ENCODE measurements around the gene SKI. TPM values are rescaled to one million over a fixed set of nuclear protein-coding genes. Genes with fewer than 3 reads are reported as not detected.

SKI gene
- total RNA-seq, 2 experiments from 2014 or later: 41.2 to 41.4 TPM

DNA sequence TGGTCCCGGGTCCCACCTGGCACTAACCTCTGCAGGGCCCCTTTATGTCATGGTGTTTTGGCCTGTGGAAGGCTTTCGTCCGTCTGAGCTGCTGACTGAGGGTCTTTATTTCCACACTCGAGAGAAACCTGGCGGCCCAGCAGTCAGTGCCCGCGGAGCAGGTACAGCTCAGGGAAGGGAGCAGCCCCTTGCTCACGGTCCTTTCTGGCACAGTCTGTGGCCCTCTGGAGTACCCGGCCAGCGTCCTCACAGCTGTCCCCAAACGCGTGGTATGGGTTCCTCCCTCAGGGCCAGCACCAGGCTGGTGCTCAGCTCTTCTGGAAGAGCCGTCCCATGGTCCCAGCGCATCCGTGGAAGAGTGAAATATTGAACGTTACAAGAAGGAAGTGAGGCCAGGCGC lies 24.3 kb downstream of the SKI start:
- Mint-ChIP-seq H3K9me3 (ENCODE audit: insufficient read depth) (peaks cover 7% of the 10 kb centered on the region), H3K27ac (peak overlapping the region; percentile 70), H3K27me3 (ENCODE audit: low read depth) (no peaks in the 10 kb centered on the region), H3K36me3 (ENCODE audit: low read depth) (peaks cover 41% of the 10 kb centered on the region), H3K4me3 (peak overlapping the region; percentile 22), H3K4me1 (ENCODE audit: low read depth) (peaks cover 14% of the 10 kb centered on the region)
- CTCF ChIA-PET: no interaction called here
- ATAC-seq (no peak), DNase-seq (no peak)
- POLR2A ChIA-PET: interaction anchor here (0.8 kb wide), 1 partner anchor 10 kb away, joined by 3 read pairs; no protein-coding TSS in a partner anchor

DNA sequence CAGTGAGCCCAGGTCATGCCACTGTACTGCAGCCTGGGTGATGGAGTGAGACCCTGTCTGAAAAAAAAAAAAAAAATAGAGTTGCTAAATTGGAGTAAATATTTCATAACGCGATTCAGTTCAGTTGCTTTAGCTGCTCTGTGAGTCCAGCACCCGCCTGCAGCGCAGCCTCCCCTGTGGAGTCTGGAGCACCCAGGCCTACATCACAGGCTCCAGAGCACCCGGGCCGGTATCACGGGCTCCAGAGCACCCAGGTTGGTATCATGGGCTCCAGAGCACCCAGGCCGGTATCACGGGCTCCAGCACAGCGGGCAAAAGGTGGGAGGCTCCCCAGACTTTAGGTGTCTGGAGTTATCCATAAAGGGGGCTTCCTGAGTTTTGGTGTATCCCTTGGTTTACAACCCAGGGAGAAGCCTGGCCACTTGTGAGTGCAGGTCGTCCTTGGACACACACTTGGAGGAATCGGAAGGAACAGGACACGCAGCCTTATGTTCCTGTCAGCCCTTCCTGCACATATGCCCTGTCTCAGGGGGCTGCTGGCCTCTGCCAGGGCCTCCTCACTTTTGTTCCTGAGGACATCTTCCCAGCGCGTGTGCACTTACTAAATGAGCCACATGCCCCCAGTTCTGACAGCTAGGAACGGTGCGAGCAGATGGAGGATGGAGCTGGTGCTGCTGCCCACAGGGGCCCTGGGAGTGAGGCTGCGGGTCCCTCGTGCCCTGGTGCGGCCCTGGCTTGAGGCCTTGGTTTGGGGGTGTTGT lies 25.1 kb downstream of the SKI start:
- ChIA-PET CTCF (no interaction called here), POLR2A (interaction anchor here (0.8 kb wide), 1 partner anchor 11 kb away, joined by 3 read pairs; no protein-coding TSS in a partner anchor)
- peaks cover 12% of the 10 kb centered on the region for H3K9me3 Mint-ChIP-seq (ENCODE audit: insufficient read depth)
- no peaks in the 10 kb centered on the region for H3K27me3 Mint-ChIP-seq (ENCODE audit: low read depth)
- DNase-seq (no peak), ATAC-seq (no peak)
- peaks cover 46% of the 10 kb centered on the region for H3K36me3 Mint-ChIP-seq (ENCODE audit: low read depth)
- no peak overlapping the region for H3K4me3 Mint-ChIP-seq
- H3K4me1 Mint-ChIP-seq (ENCODE audit: low read depth): peaks cover 20% of the 10 kb centered on the region
- H3K27ac Mint-ChIP-seq: peak overlapping the region; percentile 70

DNA sequence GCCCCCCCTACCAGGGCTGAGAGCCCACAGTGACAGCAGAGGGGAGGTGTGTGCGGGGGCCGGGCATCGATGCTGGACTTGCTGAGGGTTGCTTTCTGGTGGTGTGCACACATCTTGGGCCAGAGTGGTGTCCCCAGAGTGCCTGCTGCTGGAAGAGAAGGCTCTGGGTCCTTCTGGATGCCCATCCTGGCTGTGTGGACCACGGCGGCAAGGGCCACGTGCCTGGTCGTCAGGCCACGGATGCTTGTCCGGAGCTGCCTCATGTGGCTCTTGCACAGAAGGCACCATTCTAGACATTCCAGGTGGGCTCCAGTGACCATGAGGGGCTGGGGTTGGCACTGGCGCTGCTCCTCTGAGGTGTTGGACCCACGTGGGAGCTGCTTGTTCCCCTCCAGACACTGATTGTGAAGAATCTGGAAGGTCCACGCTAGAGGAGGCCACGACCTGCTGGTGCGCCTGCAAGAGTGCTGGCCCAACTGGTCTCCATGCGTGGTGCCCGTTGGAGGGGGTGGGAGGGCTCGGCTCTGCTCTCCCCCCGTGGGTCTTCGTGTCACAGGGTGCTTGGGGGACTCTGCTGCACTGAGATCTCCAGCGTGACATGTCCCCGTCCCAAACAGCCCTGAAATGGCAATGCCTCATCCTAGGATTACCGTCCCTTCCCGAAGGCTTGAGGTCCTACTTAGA lies 25.8 kb downstream of the SKI start:
- ChIA-PET CTCF (no interaction called here), POLR2A (no interaction called here)
- ATAC-seq (no peak), DNase-seq (no peak)
- no peaks in the 10 kb centered on the region for H3K27me3 Mint-ChIP-seq (ENCODE audit: low read depth)
- H3K27ac Mint-ChIP-seq: peak overlapping the region; percentile 70
- H3K4me1 Mint-ChIP-seq (ENCODE audit: low read depth): peaks cover 23% of the 10 kb centered on the region
- H3K4me3 Mint-ChIP-seq: no peak overlapping the region
- peaks cover 13% of the 10 kb centered on the region for H3K9me3 Mint-ChIP-seq (ENCODE audit: insufficient read depth)
- peaks cover 50% of the 10 kb centered on the region for H3K36me3 Mint-ChIP-seq (ENCODE audit: low read depth)

DNA sequence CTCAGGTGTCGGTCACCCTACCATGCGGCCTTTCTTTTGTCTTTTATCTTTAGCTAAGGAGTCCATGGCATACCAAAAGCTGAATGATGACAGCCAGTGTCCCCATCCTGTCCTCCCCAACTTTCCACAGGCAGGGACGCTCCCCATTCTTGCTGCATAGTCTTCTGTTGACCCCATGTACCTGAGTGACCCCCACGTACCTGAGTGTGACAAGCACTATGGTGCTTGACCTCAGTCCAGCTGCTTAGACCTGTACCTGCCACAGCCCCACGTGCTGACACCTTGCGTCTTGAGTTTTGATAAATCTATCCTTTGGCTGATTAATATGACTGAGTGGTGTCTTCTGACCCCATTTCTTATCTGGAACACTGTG lies 26.9 kb downstream of the SKI start:
- H3K27ac Mint-ChIP-seq: no peak overlapping the region

DNA sequence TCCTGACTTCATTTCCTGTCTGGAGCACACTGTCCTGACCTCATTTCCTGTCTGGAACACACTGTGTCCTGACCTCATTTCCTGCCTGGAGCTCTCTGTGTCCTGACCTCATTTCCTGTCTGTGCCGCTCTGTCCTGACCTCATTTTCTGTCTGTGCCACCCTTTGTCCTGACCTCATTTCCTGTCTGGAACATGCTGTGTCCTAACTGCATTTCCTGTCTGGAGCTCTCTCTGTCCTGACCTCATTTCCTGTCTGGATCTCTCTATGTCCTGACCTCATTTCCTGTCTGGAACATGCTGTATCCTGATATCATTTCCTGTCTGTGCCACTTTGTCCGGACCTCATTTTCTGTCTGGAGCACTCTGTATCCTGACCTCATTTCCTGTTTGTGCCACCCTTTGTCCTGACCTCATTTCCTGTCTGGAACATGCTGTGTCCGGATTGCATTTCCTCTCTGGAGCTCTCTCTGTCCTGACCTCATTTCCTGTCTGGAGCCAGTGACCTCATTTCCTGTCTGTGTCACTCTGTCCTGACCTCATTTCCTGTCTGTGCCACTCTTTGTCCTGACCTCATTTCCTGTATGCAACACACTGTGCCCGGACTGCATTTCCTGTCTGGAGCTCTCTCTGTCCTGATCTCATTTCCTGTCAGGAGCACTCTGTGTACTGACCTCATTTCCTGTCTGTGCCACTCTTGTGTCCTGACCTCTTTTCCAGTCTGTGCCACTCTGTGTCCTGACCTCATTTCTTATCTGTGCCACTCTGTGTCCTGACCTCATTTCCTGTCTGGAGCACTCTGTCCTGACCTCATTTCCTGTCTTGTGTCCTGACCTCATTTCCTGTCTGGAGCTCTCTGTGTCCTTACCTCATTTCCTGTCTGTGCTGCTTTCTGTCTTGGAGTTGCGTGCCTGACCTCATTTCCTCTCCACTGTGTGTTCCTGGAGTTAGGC lies 27.6 kb downstream of the SKI start:
- DNase-seq (peak; percentile 88), ATAC-seq (peak; percentile 68)
- POLR2A ChIA-PET: interaction anchor here (0.6 to 2.2 kb wide), 14 partner anchors 9 to 136 kb away, joined by 3 to 36 read pairs (median 5); partner anchors contain the start of genes FAAP20, MORN1 and RER1
- Mint-ChIP-seq H3K4me1 (ENCODE audit: low read depth) (peaks cover 30% of the 10 kb centered on the region), H3K27me3 (ENCODE audit: low read depth) (no peaks in the 10 kb centered on the region), H3K36me3 (ENCODE audit: low read depth) (peaks cover 58% of the 10 kb centered on the region), H3K9me3 (ENCODE audit: insufficient read depth) (peaks cover 13% of the 10 kb centered on the region), H3K27ac (no peak overlapping the region), H3K4me3 (no peak overlapping the region)
- CTCF ChIA-PET: interaction anchor here (1.1 to 1.9 kb wide), 4 partner anchors 18 to 61 kb away, joined by 3 to 5 read pairs (median 4); partner anchors contain the start of gene FAAP20

More for the DNA sequence above, 26.9 kb downstream of the SKI start:
- Mint-ChIP-seq H3K9me3 (ENCODE audit: insufficient read depth) (peaks cover 13% of the 10 kb centered on the region), H3K4me3 (no peak overlapping the region), H3K36me3 (ENCODE audit: low read depth) (peaks cover 57% of the 10 kb centered on the region), H3K27me3 (ENCODE audit: low read depth) (no peaks in the 10 kb centered on the region), H3K4me1 (ENCODE audit: low read depth) (peaks cover 29% of the 10 kb centered on the region)
- ATAC-seq: no peak
- ChIA-PET POLR2A (interaction anchor here (0.7 to 2.2 kb wide), 10 partner anchors 16 to 136 kb away, joined by 3 to 36 read pairs (median 6); partner anchors contain the start of genes FAAP20, MORN1 and RER1), CTCF (interaction anchor here (1.1 to 1.7 kb wide), 2 partner anchors 18 to 60 kb away, joined by 4 read pairs; partner anchors contain the start of gene FAAP20)
- no peak for DNase-seq

DNA sequence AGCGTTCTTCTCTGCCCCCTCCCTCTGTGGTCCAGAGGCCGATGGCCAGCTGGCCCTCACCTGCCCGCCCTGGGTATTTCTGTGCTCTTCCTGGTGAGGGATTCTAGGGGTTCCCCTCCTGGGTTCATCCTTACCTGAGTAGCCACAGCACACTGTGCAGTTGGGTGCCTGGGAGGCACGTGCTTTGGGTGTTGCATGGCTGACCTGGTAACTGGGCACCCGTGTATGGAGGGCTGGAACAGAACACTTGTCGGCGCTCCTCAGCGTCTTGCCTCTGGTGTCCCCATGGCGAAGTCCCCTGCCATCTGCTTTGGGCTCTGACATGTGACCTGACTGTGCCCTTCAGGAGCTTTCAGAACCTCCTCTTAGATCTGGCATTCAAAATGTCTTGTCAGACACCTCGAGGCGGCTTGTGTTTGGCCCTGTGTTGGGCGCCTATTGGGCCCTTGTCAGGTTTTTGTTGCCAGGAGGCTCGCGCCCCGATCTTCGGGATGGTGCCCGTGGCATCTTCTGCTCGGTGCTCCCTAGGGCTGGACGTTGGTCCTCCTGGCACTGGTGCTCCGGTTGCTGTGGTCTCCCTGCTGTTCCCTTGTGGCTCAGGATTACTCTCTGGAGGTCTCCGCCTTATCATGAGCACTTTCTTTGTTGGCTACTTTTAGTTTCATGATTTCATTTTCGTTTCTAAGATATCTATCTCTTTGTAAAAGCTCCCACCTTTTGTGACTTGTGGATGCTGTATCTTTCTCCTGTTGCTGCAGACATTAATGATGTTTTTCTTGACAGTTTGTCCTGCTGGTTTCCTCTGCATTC lies 28.5 kb downstream of the SKI start:
- POLR2A ChIA-PET: interaction anchor here (0.6 to 2.2 kb wide), 9 partner anchors 8 to 135 kb away, joined by 3 to 36 read pairs (median 6); partner anchors contain the start of genes FAAP20, MORN1 and RER1
- ATAC-seq (peak; percentile 21), DNase-seq (no peak)
- peaks cover 53% of the 10 kb centered on the region for H3K36me3 Mint-ChIP-seq (ENCODE audit: low read depth)
- peaks cover 30% of the 10 kb centered on the region for H3K4me1 Mint-ChIP-seq (ENCODE audit: low read depth)
- H3K27me3 Mint-ChIP-seq (ENCODE audit: low read depth): no peaks in the 10 kb centered on the region
- CTCF ChIA-PET: interaction anchor here (1.2 to 1.9 kb wide), 2 partner anchors 23 to 59 kb away, joined by 3 to 5 read pairs; no protein-coding TSS in a partner anchor
- no peak overlapping the region for H3K27ac Mint-ChIP-seq
- H3K9me3 Mint-ChIP-seq (ENCODE audit: insufficient read depth): peaks cover 13% of the 10 kb centered on the region
- H3K4me3 Mint-ChIP-seq: no peak overlapping the region

DNA sequence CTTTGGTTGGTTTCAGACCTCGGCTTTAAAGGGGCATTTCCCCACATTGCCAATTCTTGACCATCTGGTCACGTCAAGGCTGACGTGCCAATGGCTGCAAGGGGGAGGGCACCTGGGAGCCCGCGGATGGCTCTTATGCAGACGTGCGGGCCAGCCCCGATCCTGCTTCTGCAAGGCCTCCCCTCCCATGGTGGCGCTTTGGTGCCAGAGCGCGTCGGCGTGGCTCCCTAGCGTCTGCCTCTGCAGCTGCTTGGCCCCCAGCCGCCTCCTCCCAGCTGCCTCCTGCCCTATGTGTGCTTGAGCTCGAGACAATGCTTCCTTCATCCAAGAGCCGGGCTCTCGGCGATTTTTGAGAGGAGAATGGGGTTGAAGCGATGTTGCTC lies 29.1 kb downstream of the SKI start:
- H3K27ac Mint-ChIP-seq: no peak overlapping the region
- H3K27me3 Mint-ChIP-seq (ENCODE audit: low read depth): no peaks in the 10 kb centered on the region
- no peak for ATAC-seq
- peaks cover 30% of the 10 kb centered on the region for H3K4me1 Mint-ChIP-seq (ENCODE audit: low read depth)
- DNase-seq: no peak
- ChIA-PET POLR2A (no interaction called here), CTCF (interaction anchor here (1.9 kb wide), 1 partner anchor 58 kb away, joined by 5 read pairs; no protein-coding TSS in a partner anchor)
- no peak overlapping the region for H3K4me3 Mint-ChIP-seq
- peaks cover 47% of the 10 kb centered on the region for H3K36me3 Mint-ChIP-seq (ENCODE audit: low read depth)
- peaks cover 13% of the 10 kb centered on the region for H3K9me3 Mint-ChIP-seq (ENCODE audit: insufficient read depth)

DNA sequence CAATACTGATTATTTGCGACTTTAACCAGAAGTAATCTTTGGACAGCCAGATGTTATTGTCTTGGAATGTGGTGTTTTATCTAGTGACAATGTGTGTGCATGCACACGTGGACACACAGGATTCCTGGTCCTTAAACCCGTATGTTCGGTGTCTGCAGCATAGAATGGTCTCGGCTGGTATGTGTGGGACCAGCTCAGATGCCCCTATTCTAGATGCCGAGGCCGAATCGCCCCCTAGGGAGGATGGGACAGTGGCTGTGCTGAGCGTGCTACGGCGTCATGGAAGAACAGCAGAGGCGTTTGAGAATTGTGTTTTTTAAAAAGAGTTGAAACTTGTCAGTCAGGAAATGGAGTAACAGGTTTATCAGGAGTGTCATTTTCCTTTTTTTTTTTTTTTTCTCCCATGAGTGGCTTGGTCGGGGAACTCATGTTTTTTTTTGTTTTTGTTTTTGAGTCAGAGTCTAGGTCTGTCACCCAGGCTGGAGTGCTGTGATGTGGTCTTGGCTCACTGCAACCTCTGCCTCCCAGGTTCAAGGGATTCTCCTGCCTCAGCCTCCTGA lies 30.1 kb downstream of the SKI start:
- Mint-ChIP-seq H3K27me3 (ENCODE audit: low read depth) (no peaks in the 10 kb centered on the region), H3K4me3 (peak overlapping the region; percentile 20), H3K36me3 (ENCODE audit: low read depth) (peaks cover 40% of the 10 kb centered on the region), H3K27ac (peak overlapping the region; percentile 67), H3K4me1 (ENCODE audit: low read depth) (peaks cover 27% of the 10 kb centered on the region), H3K9me3 (ENCODE audit: insufficient read depth) (peaks cover 13% of the 10 kb centered on the region)
- DNase-seq (no peak), ATAC-seq (no peak)
- CTCF ChIA-PET: interaction anchor here (1.9 kb wide), 1 partner anchor 124 kb away, joined by 4 read pairs; no protein-coding TSS in a partner anchor
- POLR2A ChIA-PET: no interaction called here

DNA sequence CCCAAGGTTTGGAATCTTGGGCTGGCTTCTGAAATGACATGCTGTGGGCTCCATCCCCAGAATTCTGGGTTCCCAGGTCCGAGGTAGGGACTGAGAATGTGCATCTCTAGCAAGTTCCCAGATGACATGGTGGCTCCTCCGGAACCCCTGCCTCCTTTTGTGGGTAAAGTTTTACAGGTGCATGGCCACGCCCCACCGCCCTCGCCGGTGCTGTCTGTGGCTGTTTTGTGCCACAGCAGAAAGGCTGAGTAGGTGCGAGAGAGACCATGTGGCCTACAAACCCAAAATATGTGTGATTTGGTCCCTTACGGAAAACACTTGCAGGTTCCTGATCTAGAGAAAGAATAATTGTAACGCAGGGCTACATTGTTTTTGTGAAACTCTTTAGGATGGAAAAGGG lies 30.9 kb downstream of the SKI start:
- H3K9me3 Mint-ChIP-seq (ENCODE audit: insufficient read depth): peaks cover 13% of the 10 kb centered on the region
- no peak overlapping the region for H3K4me3 Mint-ChIP-seq
- H3K27me3 Mint-ChIP-seq (ENCODE audit: low read depth): no peaks in the 10 kb centered on the region
- peak overlapping the region; percentile 25 for H3K27ac Mint-ChIP-seq
- ChIA-PET POLR2A (no interaction called here), CTCF (interaction anchor here (1.1 to 1.9 kb wide), 2 partner anchors 64 to 123 kb away, joined by 4 to 5 read pairs; partner anchors contain the start of gene FAAP20)
- H3K36me3 Mint-ChIP-seq (ENCODE audit: low read depth): peaks cover 32% of the 10 kb centered on the region
- DNase-seq: peak; percentile 51
- ATAC-seq: no peak
- H3K4me1 Mint-ChIP-seq (ENCODE audit: low read depth): peaks cover 27% of the 10 kb centered on the region

DNA sequence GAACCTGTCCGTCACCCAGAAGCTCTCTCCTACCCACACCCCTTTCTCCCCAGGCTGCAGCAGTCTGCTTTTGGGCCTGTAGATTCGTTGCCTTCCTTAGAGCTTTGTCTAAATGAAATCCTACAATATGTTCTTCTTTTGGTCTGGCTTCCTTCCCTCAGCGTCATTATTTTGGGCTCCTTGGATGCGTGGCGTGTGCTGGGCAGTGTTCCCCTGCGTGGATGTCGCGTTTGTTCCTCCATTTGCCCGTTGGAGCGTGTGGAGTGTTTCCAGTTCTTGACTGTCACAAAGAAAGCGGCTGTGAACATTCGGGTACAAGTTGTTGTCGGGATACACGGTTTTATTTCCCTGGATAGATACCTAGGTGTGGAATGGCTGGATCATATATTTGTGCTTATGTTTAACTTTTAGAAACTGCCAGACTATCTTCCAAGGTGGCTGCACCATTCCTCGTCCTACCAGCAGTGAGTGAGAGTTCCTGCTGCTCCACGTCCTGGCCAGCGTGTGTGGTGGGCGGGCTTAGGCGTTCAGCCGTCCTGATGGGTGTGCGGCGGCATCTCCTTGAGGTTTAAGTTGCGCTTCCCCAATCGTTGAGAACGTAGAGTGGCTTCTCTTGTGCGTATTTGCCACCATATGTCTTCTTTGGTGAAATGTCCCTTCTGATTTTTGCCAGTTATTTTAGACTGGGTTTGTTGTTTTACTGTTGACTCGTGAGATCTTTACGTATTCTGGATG lies 31.7 kb downstream of the SKI start:
- H3K27me3 Mint-ChIP-seq (ENCODE audit: low read depth): no peaks in the 10 kb centered on the region
- DNase-seq: no peak
- no peak for ATAC-seq
- H3K36me3 Mint-ChIP-seq (ENCODE audit: low read depth): peaks cover 31% of the 10 kb centered on the region
- POLR2A ChIA-PET: no interaction called here
- CTCF ChIA-PET: interaction anchor here (1.1 to 1.9 kb wide), 2 partner anchors 64 to 122 kb away, joined by 4 to 5 read pairs; partner anchors contain the start of gene FAAP20
- no peak overlapping the region for H3K27ac Mint-ChIP-seq
- H3K9me3 Mint-ChIP-seq (ENCODE audit: insufficient read depth): peaks cover 13% of the 10 kb centered on the region
- H3K4me1 Mint-ChIP-seq (ENCODE audit: low read depth): peaks cover 30% of the 10 kb centered on the region
- H3K4me3 Mint-ChIP-seq: no peak overlapping the region
